ENCODE results near the gene ZNF324B. TPM values are rescaled to one million over a fixed set of nuclear protein-coding genes. Genes with fewer than 3 reads are reported as not detected.
A peak's percentile ranks its signal among the peaks of the same experiment; 100 is the strongest.
"Not testable (repeated sequence)": the region's sequence is repeated elsewhere in the genome, so short reads cannot be mapped to it uniquely, and the experiment has no call there.

The ZNF324B gene
- total RNA-seq, result 5.9 TPM

- DNase-seq, result peak; percentile 99
Measured at GRCh38 chr19:58451358-58452101, at the start of gene ZNF324B. Gene ZNF324B (plus strand): TSS chr19:58451622. CDS start chr19:58453702, 2,080 bp downstream.

GRCh38 chr19:58401840-58402421 is 49.5 kb upstream of the ZNF324B start:
- no peak for DNase-seq

- not testable (repeated sequence) for DNase-seq
Measured at GRCh38 chr19:58403920-58404478, 47.4 kb upstream of the ZNF324B start.

GRCh38 chr19:58406818-58407657 is 44.4 kb upstream of the ZNF324B start:
- no peak for DNase-seq

- no peak for DNase-seq
Measured at GRCh38 chr19:58407658-58408151, 43.7 kb upstream of the ZNF324B start.

- peak; percentile 98 for DNase-seq
Measured at GRCh38 chr19:58408152-58409009, 43.0 kb upstream of the ZNF324B start, which contains the start of gene ZNF584. Gene ZNF584 (plus strand): TSS chr19:58408649. CDS start chr19:58409148, 499 bp downstream.

GRCh38 chr19:58409010-58409790 is 42.2 kb upstream of the ZNF324B start:
- peak; percentile 34 for DNase-seq

- DNase-seq, result no peak
Measured at GRCh38 chr19:58416604-58417003, 34.8 kb upstream of the ZNF324B start.

- DNase-seq, result no peak
Measured at GRCh38 chr19:58417071-58417470, 34.4 kb upstream of the ZNF324B start.

GRCh38 chr19:58428617-58429016 is 22.8 kb upstream of the ZNF324B start:
- no peak for DNase-seq

GRCh38 chr19:58429745-58430144 is 21.7 kb upstream of the ZNF324B start:
- DNase-seq, result no peak

- DNase-seq, result no peak
Measured at GRCh38 chr19:58434217-58434616, 17.2 kb upstream of the ZNF324B start.

- peak; percentile 100 for DNase-seq
Measured at GRCh38 chr19:58439576-58440554, 11.6 kb upstream of the ZNF324B start, which contains the start of gene ZNF132. Gene ZNF132 (minus strand): TSS chr19:58440153. CDS start chr19:58439821, 332 bp downstream.

- no peak for DNase-seq
Measured at GRCh38 chr19:58440556-58440955, 10.9 kb upstream of the ZNF324B start.

- not testable (repeated sequence) for DNase-seq
Measured at GRCh38 chr19:58442986-58443385, 8.4 kb upstream of the ZNF324B start.

- not testable (repeated sequence) for DNase-seq
Measured at GRCh38 chr19:58448860-58449259, 2.6 kb upstream of the ZNF324B start.

GRCh38 chr19:58449980-58450379 is 1.4 kb upstream of the ZNF324B start:
- DNase-seq, result not testable (repeated sequence)

- DNase-seq, result no peak
Measured at GRCh38 chr19:58450856-58451357, 515 bp upstream of the ZNF324B start.

- no peak for DNase-seq
Measured at GRCh38 chr19:58453743-58454142, 2.3 kb downstream of the ZNF324B start.

All from tongue (tissue), 2 donors.